KBM-7 (cell line): Measurements from ENCODE around the gene IL31RA.
A peak's percentile ranks its signal among the peaks of the same experiment; 100 is the strongest.
"Not testable (repeated sequence)": the region's sequence is repeated elsewhere in the genome, so short reads cannot be mapped to it uniquely, and the experiment has no call there.

Experiments
- DNase-seq: peaks from one replicate; pipeline ENCODE4 v3.0.0-alpha.2; 2015
- in situ Hi-C: fragments of 300-500 bp; cut with MboI; formaldehyde crosslinking; loops from 2 replicates; pipeline ENCODE4 v1.14.3; 2020; ENCODE audit warnings: low sequenced_read_pairs, low pct_unique_long_range_greater_than_20kb, mixed read lengths

IL31RA gene

GRCh38 chr5:55936100-55936693, 85.0 kb downstream of the IL31RA start:
- DNase-seq, result peak; percentile 84
- in situ Hi-C loops, result no loop called here

- in situ Hi-C loops, DNase-seq: not testable (repeated sequence)
These were observed 86.4 kb downstream of the IL31RA start for GRCh38 chr5:55937598-55937997.

- in situ Hi-C loops, DNase-seq: not testable (repeated sequence)
These were observed 90.0 kb downstream of the IL31RA start for GRCh38 chr5:55941154-55941553.

GRCh38 chr5:55959208-55959607, 108.1 kb downstream of the IL31RA start:
- DNase-seq, result no peak
- in situ Hi-C loops, result no loop called here

- DNase-seq, result no peak
- in situ Hi-C loops, result no loop called here
These were observed 109.6 kb downstream of the IL31RA start for GRCh38 chr5:55960779-55961178.

- in situ Hi-C loops, result no loop called here
- DNase-seq, result no peak
These were observed 114.4 kb downstream of the IL31RA start for GRCh38 chr5:55965525-55965924.

GRCh38 chr5:55966284-55966683, 115.1 kb downstream of the IL31RA start:
- DNase-seq, result no peak
- in situ Hi-C loops, result no loop called here

GRCh38 chr5:55969956-55970355, 118.8 kb downstream of the IL31RA start:
- in situ Hi-C loops, result no loop called here
- DNase-seq, result no peak
